Esophagus muscularis mucosa (tissue), 4 donors: ENCODE data around the gene IFT27. TPM values are rescaled to one million over a fixed set of nuclear protein-coding genes. Genes with fewer than 3 reads are reported as not detected.

Source experiments
- DNase-seq: peaks from one replicate; pipeline ENCODE4 v3.0.0-alpha.2; 2017; ENCODE audit errors: extremely low spot score
- H3K27ac ChIP-seq, 4 donors: fragments of 200-600 bp; sonication (generic); replicated peaks in 1 of 4; 1 replicate in 3 of 4; 2 replicates in 1 of 4; pipeline ENCODE4 v1.5.1; 2016 to 2019; ENCODE audit warnings: mild to moderate bottlenecking in 1 of 4
- H3K27me3 ChIP-seq, 4 donors: fragments of 200-600 bp; sonication (generic); one replicate each; pipeline versions ENCODE4 v1.5.1 to v1.6.0; 2016 to 2019
- H3K36me3 ChIP-seq, 4 donors: fragments of 200-600 bp; sonication (generic); one replicate each; pipeline ENCODE4 v1.5.1; 2016 to 2019
- H3K4me1 ChIP-seq, 4 donors: fragments of 200-600 bp; sonication (generic); one replicate each; pipeline ENCODE4 v1.5.1; 2016 to 2019
- H3K4me3 ChIP-seq, 4 donors: fragments of 200-600 bp; sonication (generic); 1 replicate in 2 of 4; 2 replicates in 2 of 4; pipeline ENCODE4 v1.5.1; 2016 to 2019; ENCODE audit warnings: mild to moderate bottlenecking in 4 of 4, moderate library complexity in 1 of 4
- H3K9me3 ChIP-seq, 4 donors: fragments of 200-600 bp; sonication (generic); 1 replicate in 3 of 4; 2 replicates in 1 of 4; pipeline ENCODE4 v1.5.1; 2016 to 2019
- CTCF ChIP-seq, 3 experiments: fragments of 200-600 bp in 2 of 3; fragments of 450-650 bp in 1 of 3; sonication (generic) in 2 of 3; IDR thresholded peaks; one replicate each; pipeline ENCODE4 v1.5.1; 2017 to 2019; ENCODE audit warnings: antibody characterized with exemption in 3 of 3, mild to moderate bottlenecking in 2 of 3, moderate library complexity in 1 of 3
- EP300 ChIP-seq: sonication (generic); formaldehyde crosslinking; IDR thresholded peaks from one replicate; pipeline ENCODE4 v1.6.1; 2017; ENCODE audit warnings: antibody characterized with exemption
- POLR2A ChIP-seq: fragments of 450-650 bp; IDR thresholded peaks from one replicate; pipeline ENCODE4 v1.6.1; 2017; ENCODE audit warnings: antibody characterized with exemption, moderate library complexity, mild to moderate bottlenecking, low read depth
- POLR2AphosphoS5 ChIP-seq, 2 donors: sonication (generic); formaldehyde crosslinking; IDR thresholded peaks; one replicate each; pipeline ENCODE4 v1.6.1; 2017; ENCODE audit warnings: antibody characterized with exemption in 2 of 2
- WGBS: methylation state at CpG from one replicate; pipeline ENCODE4 v1.1.5; 2018; 5-methylcytosine and 5-hydroxymethylcytosine counted together
- intact Hi-C: fragments of 100-400 bp; cut with DNase I; formaldehyde crosslinking; loops from one replicate; pipeline ENCODE4 v1.15.1; 2023
- total RNA-seq, 4 donors: library from RNA; depleted of rRNA; stranded (reverse); fragments of >200 nt; gene quantifications; one replicate each; pipeline versions ENCODE4 v1.1.0 to v1.2.1, GENCODE V29; 2016

The IFT27 gene
- total RNA-seq, 4 donors from 2014 or later, result 15.2 to 24.1 (median 17.0) TPM

GRCh38 chr22:36818010-36818642, 42.2 kb upstream of the IFT27 start:
- no peak for DNase-seq
- H3K27me3 ChIP-seq, result peaks cover 0 to 89% (median 52%) of the 10 kb centered on the region in 4 donors
- no peaks in the 10 kb centered on the region for H3K36me3 ChIP-seq
- H3K4me1 ChIP-seq, result peaks cover 4 to 16% (median 14%) of the 10 kb centered on the region in 4 donors
- WGBS, result 75% methylated on average over 6 of the region's 6 CpGs
- intact Hi-C loops, result no loop called here
- H3K4me3 ChIP-seq, result no peak overlapping the region
- TF ChIP-seq POLR2AphosphoS5 (IDR thresholded peaks at IDR 0.05), result no peak
- TF ChIP-seq EP300, result no peak
- no peak for TF ChIP-seq CTCF (IDR thresholded peaks at IDR 0.05)
- TF ChIP-seq POLR2A, result no peak
- H3K27ac ChIP-seq, result no peak overlapping the region
- no peaks in the 10 kb centered on the region for H3K9me3 ChIP-seq

GRCh38 chr22:36817525-36817848, 41.6 kb upstream of the IFT27 start:
- intact Hi-C loops, result no loop called here
- Histone ChIP-seq H3K27me3 (peaks cover 0 to 87% (median 49%) of the 10 kb centered on the region in 4 donors), H3K27ac (no peak overlapping the region)

GRCh38 chr22:36816636-36817524, 41.0 kb upstream of the IFT27 start, which contains the start of gene PVALB:
Gene PVALB (minus strand): TSS chr22:36817035. CDS start chr22:36817005, 30 bp downstream.
- Histone ChIP-seq H3K27ac (no peak within 1 kb of the TSS), H3K9me3 (no peaks in the 10 kb centered on the region), H3K36me3 (no peaks in the 10 kb centered on the region), H3K4me3 (peak within 1 kb of the TSS; percentile 31 to 42 (median 40)), H3K4me1 (peaks cover 4 to 16% (median 14%) of the 10 kb centered on the region in 4 donors), H3K27me3 (peaks cover 0 to 84% (median 49%) of the 10 kb centered on the region in 4 donors)
- no peak for DNase-seq
- intact Hi-C loops, result no loop called here
- TF ChIP-seq CTCF (IDR thresholded peaks at IDR 0.05) (no peak), EP300 (no peak), POLR2A (no peak), POLR2AphosphoS5 (IDR thresholded peaks at IDR 0.05) (no peak)
- 4% methylated on average over 17 of the region's 75 CpGs for WGBS

More at GRCh38 chr22:36817525-36817848, 41.6 kb upstream of the IFT27 start:
- H3K4me1 ChIP-seq, result peaks cover 4 to 16% (median 14%) of the 10 kb centered on the region in 4 donors
- WGBS, result 50% methylated on average over 5 of the region's 5 CpGs
- no peaks in the 10 kb centered on the region for H3K9me3 ChIP-seq
- TF ChIP-seq POLR2AphosphoS5 (IDR thresholded peaks at IDR 0.05) (no peak), CTCF (IDR thresholded peaks at IDR 0.05) (no peak), POLR2A (no peak)
- H3K4me3 ChIP-seq, result peak overlapping the region in 1 of 4 donors; percentile 40
- H3K36me3 ChIP-seq, result no peaks in the 10 kb centered on the region
- DNase-seq, result no peak

- no peak for DNase-seq
- Histone ChIP-seq H3K27ac (no peak overlapping the region), H3K27me3 (peaks cover 0 to 87% (median 49%) of the 10 kb centered on the region in 4 donors), H3K9me3 (no peaks in the 10 kb centered on the region), H3K4me3 (peak overlapping the region in 3 of 4 donors; percentile 31 to 42 (median 40)), H3K36me3 (no peaks in the 10 kb centered on the region), H3K4me1 (peaks cover 4 to 16% (median 14%) of the 10 kb centered on the region in 4 donors)
- TF ChIP-seq POLR2AphosphoS5 (IDR thresholded peaks at IDR 0.05) (no peak), EP300 (no peak)
- WGBS, result 7% methylated on average over 8 of the region's 12 CpGs
- intact Hi-C loops, result no loop called here
Observed at GRCh38 chr22:36816339-36816635, 40.4 kb upstream of the IFT27 start.

- H3K9me3 ChIP-seq, result no peaks in the 10 kb centered on the region
- peaks cover 4 to 16% (median 14%) of the 10 kb centered on the region in 4 donors for H3K4me1 ChIP-seq
- TF ChIP-seq CTCF (IDR thresholded peaks at IDR 0.05) (no peak), EP300 (no peak), POLR2A (no peak), POLR2AphosphoS5 (IDR thresholded peaks at IDR 0.05) (no peak)
- WGBS, result 39% methylated on average over 8 of the region's 8 CpGs
- H3K27ac ChIP-seq, result no peak overlapping the region
- no peak for DNase-seq
- H3K4me3 ChIP-seq, result no peak overlapping the region
- peaks cover 0 to 83% (median 49%) of the 10 kb centered on the region in 4 donors for H3K27me3 ChIP-seq
- intact Hi-C loops, result no loop called here
- H3K36me3 ChIP-seq, result no peaks in the 10 kb centered on the region
Observed at GRCh38 chr22:36815558-36816338, 39.8 kb upstream of the IFT27 start.
